AG04450 (cell line): Measurements from ENCODE around the gene CDKAL1. TPM values are rescaled to one million over a fixed set of nuclear protein-coding genes. Genes with fewer than 3 reads are reported as not detected.

Source experiments
- CTCF ChIA-PET: fragments of 300-600, 350-600 bp; formaldehyde crosslinking; extraction: SDS; loops from one replicate; lab custom pipeline; 2022; ENCODE audit warnings: antibody characterized with exemption, inconsistent platforms; lab: Charles Lee
- POLR2A ChIA-PET: fragments of 350-600 bp; formaldehyde crosslinking; extraction: SDS; loops from one replicate; lab custom pipeline; 2021; ENCODE audit warnings: antibody characterized with exemption, inconsistent platforms; lab: Yijun Ruan, JAX
- DNase-seq: peaks from one replicate; pipeline ENCODE4 v3.0.0-alpha.2; 2011; ENCODE audit warnings: low read depth, low spot score
- H3K27ac ChIP-seq: one replicate; pipeline ENCODE4 v1.5.1; 2012; ENCODE audit warnings: low read depth, low read length, control low read depth
- H3K27me3 ChIP-seq: one replicate; pipeline ENCODE4 v1.6.0; 2012; ENCODE audit warnings: low read length; ENCODE audit not compliant: control insufficient read depth, insufficient read depth
- H3K4me3 ChIP-seq: 2 replicates; pipeline ENCODE4 v1.5.1; 2011; ENCODE audit warnings: mild to moderate bottlenecking, low read depth, low read length, control low read depth
- H3K9me3 ChIP-seq: 2 replicates; pipeline ENCODE4 v1.5.1; 2012; ENCODE audit warnings: low read length; ENCODE audit not compliant: control insufficient read depth, insufficient read depth
- CTCF ChIP-seq: IDR thresholded peaks from 2 replicates; pipeline ENCODE4 v1.5.1; 2011; ENCODE audit warnings: low read depth, low read length, control low read depth, inconsistent platforms
- polyA plus RNA-seq: library from polyadenylated mRNA; depleted of rRNA; stranded (reverse); fragments of >200 nt; gene quantifications from 2 replicates; pipeline ENCODE4 v1.2.3, GENCODE V29; 2011

CDKAL1 gene
- polyA plus RNA-seq, 1 experiment, result 9.2 TPM

- H3K27me3 ChIP-seq, result no peaks in the 10 kb centered on the region
- H3K9me3 ChIP-seq, result peaks cover 3% of the 10 kb centered on the region
- H3K4me3 ChIP-seq, result no peak overlapping the region
- no peak for TF ChIP-seq CTCF
- ChIA-PET CTCF (no interaction called here), POLR2A (no interaction called here)
- no peak overlapping the region for H3K27ac ChIP-seq
- DNase-seq, result no peak
Observed at GRCh38 chr6:20911712-20912111, 377.5 kb downstream of the CDKAL1 start.

GRCh38 chr6:20915156-20915555, 380.9 kb downstream of the CDKAL1 start:
- Histone ChIP-seq H3K4me3 (no peak overlapping the region), H3K9me3 (peaks cover 3% of the 10 kb centered on the region), H3K27me3 (no peaks in the 10 kb centered on the region), H3K27ac (no peak overlapping the region)
- TF ChIP-seq CTCF, result no peak
- DNase-seq, result no peak
- ChIA-PET POLR2A (no interaction called here), CTCF (no interaction called here)

- ChIA-PET CTCF (no interaction called here), POLR2A (no interaction called here)
- Histone ChIP-seq H3K9me3 (peaks cover 3% of the 10 kb centered on the region), H3K27ac (no peak overlapping the region), H3K27me3 (no peaks in the 10 kb centered on the region), H3K4me3 (no peak overlapping the region)
- no peak for TF ChIP-seq CTCF
- DNase-seq, result no peak
Observed at GRCh38 chr6:20915626-20916025, 381.4 kb downstream of the CDKAL1 start.

GRCh38 chr6:20916086-20916485, 381.8 kb downstream of the CDKAL1 start:
- no peak for TF ChIP-seq CTCF
- DNase-seq, result no peak
- no peak overlapping the region for H3K4me3 ChIP-seq
- POLR2A ChIA-PET, result no interaction called here
- H3K27ac ChIP-seq, result no peak overlapping the region
- peaks cover 3% of the 10 kb centered on the region for H3K9me3 ChIP-seq
- no peaks in the 10 kb centered on the region for H3K27me3 ChIP-seq
- CTCF ChIA-PET, result no interaction called here

GRCh38 chr6:20918868-20919267, 384.6 kb downstream of the CDKAL1 start:
- POLR2A ChIA-PET, result no interaction called here
- CTCF ChIA-PET, result no interaction called here
- Histone ChIP-seq H3K4me3 (no peak overlapping the region), H3K9me3 (no peaks in the 10 kb centered on the region; the same call in 1 of the 2 replicates), H3K27ac (no peak overlapping the region), H3K27me3 (no peaks in the 10 kb centered on the region)
- no peak for DNase-seq
- no peak for TF ChIP-seq CTCF
